GM10266 (cell line): Measurements from ENCODE around the gene ABTB2.

Source experiments
- DNase-seq: peaks from one replicate; pipeline ENCODE4 v3.0.0; 2012; ENCODE audit errors: extremely low spot score
- TF ChIP-seq, protein P1 (sequence below): IDR thresholded peaks from 2 replicates; pipeline ENCODE4 v1.5.1; 2012; ENCODE audit warnings: mild to moderate bottlenecking, low read depth; ENCODE audit not compliant: control insufficient read depth, insufficient read depth; ENCODE audit errors: missing control alignments

ABTB2 gene

GRCh38 chr11:34260072-34260575, 97.7 kb downstream of the ABTB2 start:
- DNase-seq = no peak
- TF ChIP-seq, protein P1, sequence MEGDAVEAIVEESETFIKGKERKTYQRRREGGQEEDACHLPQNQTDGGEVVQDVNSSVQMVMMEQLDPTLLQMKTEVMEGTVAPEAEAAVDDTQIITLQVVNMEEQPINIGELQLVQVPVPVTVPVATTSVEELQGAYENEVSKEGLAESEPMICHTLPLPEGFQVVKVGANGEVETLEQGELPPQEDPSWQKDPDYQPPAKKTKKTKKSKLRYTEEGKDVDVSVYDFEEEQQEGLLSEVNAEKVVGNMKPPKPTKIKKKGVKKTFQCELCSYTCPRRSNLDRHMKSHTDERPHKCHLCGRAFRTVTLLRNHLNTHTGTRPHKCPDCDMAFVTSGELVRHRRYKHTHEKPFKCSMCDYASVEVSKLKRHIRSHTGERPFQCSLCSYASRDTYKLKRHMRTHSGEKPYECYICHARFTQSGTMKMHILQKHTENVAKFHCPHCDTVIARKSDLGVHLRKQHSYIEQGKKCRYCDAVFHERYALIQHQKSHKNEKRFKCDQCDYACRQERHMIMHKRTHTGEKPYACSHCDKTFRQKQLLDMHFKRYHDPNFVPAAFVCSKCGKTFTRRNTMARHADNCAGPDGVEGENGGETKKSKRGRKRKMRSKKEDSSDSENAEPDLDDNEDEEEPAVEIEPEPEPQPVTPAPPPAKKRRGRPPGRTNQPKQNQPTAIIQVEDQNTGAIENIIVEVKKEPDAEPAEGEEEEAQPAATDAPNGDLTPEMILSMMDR = no peak

- TF ChIP-seq, protein P1 = no peak
- DNase-seq = no peak
These were observed 98.7 kb downstream of the ABTB2 start for GRCh38 chr11:34259087-34259486.

DNA sequence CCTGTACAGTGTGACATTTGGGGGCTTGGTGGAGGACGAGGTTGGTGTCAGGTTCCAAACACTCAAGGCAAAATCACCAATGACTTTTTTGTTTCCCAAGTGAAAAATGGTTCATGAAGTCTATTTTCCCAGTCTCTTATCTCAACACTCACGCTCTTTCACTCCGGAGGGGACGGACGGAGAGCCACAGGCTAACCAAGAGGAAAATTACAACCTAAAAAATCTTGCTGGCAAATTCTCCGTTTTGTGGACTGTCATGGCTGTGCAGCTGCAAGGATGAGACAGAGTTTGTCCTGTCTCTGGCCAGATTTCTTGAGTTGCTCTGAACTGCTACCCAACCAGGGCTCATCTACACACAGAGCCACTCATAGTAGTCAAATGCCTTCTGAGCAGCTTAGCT, 101.2 kb downstream of the ABTB2 start:
- TF ChIP-seq, protein P1 = no peak
- no peak for DNase-seq

DNA sequence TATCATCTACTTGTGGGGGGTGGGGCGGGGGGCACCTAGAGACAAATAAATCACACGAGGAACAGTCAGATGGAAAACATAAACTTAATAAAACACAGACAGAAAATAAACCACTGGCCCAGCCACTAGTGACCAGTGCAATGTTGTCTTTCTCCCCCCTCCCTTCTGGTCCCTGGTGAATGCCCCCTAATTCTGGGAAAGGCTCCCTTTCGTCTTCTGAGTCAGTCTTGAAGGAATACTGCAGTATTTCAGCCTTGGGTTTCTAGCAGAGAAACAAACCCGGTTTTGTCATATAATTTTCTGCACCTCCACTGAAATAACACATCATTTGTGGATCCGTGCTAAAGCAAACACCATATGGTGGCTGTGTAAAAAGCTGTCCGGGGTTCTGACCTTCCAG, 101.7 kb downstream of the ABTB2 start:
- TF ChIP-seq, protein P1 = no peak
- no peak for DNase-seq

DNA sequence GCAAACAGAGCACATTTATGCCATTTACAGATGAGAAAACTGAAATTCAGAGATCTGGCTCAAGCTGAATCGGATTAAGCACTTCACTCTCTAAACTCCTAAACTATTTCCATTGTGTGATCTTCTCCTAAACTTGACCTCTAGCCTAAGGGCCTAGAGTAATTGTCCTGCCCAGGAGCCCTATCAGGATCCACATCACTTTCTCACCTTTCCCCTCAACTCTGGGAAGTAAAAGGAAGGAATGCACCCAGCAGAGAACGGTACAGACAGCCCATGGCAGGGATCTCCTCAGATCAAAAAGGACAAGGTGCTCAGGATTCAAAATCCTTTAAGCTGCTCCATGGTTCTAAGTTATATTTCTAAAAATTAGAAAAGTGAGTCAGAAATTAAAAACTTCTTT, 102.7 kb downstream of the ABTB2 start:
- no peak for DNase-seq
- TF ChIP-seq, protein P1 = no peak

- TF ChIP-seq, protein P1 = no peak
- no peak for DNase-seq
These were observed 103.8 kb downstream of the ABTB2 start for GRCh38 chr11:34254011-34254410.

- TF ChIP-seq, protein P1 = no peak
- DNase-seq = no peak
These were observed 105.2 kb downstream of the ABTB2 start for GRCh38 chr11:34252651-34253050.
